SHP77 treated with DMSO at 0.1 percent for 48 hours (cell line): ENCODE measurements around the gene CRYL1.

Experiments used
- DNase-seq: peaks from one replicate; lab custom pipeline; 2025; lab: John Stamatoyannopoulos, UW

The CRYL1 gene

DNA sequence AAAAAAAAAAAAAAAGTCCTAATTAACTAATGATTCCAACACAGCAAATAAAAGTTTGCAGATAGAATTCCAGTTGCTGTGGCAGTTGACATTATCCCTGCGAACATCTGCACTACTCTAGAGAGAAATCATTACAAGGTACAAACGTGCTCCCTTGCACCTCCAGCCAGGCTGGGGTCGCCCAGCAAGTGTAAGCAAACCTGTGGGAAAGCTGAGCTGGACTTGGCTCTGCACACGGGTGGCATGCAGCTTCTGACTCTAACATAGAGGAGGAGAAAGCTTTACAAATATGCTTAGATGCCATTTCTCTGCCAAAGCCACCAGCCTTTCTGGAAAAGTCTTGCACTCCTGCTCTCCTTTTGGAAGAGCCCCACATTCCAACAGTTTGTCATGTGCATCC lies 103.3 kb downstream of the CRYL1 start:
- no peak for DNase-seq

DNA sequence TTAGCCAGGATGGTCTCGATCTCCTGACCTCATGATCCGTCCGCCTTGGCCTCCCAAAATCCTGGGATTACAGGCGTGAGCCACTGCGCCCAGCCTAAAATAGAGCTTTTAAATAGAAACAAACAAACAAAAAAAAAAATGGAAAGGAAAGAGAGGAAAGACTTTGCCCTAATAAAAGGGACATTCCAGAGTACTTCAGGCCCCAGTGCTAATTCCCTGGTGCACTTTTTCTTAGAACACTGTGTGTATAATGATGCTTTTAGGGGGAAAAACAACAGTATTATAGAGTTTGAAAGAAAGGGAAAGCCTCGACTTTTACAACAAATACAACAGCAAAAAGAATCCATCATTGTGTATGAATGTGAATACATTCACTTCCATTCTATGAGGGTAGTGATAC lies 104.7 kb downstream of the CRYL1 start:
- no peak for DNase-seq

DNA sequence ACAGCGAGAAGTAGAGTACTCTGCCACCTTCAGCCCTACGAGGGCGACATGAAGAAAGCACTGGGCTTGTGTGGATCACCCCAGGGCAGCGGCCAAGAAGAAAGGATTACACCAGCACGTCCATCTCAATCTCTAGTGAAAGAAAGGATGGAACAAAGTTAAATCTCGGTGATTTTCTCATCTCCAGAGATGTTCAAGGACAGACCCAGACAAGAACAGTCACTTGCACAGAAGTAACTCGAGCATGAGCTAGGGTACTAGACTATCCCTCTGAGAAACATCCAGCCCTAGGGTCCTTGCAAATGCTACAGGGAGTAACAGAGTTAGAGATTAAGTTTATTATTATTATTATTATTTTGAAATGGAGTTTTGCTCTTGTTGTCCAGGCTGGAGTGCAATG lies 106.7 kb downstream of the CRYL1 start:
- no peak for DNase-seq

DNA sequence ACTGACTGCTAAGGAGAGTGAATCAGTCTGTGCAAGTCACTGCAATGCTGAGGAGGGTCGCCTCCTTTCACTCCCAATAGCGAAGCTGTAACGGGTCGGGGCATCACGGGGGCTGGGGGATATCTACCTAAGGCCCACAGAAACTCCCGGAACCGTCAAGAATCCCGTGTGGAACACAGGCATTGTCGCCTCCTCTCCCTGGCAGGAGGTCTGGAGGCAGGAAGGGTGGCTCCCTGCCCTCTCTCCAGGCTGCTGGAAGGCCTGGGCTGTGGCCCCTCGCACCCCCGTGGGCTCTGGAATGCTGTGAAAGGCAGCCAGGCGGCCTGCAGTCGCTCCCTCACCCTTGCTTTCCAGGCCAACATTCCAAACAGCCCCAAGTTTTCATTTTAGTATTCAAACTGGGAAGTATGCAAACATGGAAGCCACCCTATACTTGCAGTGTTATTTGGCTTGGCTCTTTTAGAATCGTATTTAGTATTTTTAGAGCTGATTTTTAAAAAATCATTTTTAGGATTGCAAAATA lies 109.4 kb downstream of the CRYL1 start:
- DNase-seq = no peak

DNA sequence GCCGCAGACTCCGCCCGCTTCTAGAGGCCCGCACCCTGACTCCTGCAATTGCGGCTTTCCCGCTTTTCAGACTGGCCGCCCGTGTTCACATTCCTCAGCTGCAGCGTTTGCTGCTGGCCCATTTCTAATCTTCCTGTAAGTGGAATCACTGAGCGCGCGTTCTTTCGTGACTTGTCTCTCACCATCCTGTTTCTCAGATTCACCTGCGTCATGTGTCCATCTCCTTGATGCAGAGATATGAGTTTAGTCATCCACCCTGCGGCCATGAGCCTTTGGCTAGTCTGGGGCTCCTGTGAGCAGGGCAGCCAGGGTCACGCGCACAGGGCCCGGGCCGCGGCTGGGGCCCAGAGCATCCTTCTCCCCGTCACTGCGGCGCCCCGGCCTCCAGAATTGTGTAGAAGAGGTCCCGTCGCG lies 110.0 kb downstream of the CRYL1 start:
- DNase-seq = no peak

DNA sequence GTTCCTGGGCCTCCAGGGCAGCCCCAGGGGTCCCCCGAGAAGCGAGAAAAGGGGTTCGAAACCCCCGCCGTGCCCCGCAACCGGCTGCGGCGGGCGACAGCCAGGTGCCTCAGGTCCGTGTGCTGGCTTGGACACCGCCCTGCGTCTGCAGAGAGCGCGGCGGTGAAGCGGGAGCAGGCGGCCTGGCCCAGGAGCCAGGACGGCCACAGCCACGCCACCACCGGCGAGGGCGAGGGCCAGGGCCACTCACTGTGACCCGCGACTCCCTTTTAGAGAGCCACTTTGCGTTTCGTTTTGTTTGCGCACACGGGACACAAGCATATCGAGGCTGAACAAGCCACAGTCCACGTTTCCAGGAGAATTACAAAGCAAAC lies 110.4 kb downstream of the CRYL1 start:
- no peak for DNase-seq

DNA sequence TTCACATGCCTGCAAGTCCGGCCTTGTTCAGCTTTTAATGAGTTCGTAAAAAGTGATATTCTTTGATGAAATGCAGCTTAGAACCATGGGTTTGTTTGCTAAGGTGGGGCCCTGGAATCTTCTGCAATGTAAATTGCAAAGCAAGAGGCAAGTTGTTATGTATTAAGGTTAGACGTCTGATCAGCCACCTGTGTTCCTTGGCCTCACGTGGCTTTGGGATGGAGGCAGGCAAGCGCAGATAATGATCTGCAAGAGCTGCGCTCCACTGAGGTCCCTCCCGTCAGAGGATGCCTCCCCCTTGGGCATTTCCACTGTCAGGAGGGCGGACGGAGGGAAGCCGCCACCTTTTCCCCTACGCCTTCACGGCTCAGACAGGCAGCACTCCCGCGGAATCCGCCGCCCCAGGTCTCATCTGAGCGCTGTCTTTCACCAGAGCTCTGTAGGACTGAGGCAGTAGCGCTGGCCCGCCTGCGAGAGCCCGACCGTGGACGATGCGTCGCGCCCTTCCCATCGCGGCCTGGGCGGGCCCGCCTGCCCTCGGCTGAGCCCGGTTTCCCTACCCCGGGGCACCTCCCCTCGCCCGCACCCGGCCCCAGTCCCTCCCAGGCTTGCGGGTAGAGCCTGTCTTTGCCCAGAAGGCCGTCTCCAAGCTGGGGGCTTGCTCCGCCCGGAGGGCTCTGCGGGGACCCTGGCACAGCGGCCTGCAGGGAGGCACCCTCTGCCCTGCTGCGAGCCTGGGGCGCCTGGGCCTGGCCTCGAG lies 110.9 kb downstream of the CRYL1 start:
- no peak for DNase-seq

DNA sequence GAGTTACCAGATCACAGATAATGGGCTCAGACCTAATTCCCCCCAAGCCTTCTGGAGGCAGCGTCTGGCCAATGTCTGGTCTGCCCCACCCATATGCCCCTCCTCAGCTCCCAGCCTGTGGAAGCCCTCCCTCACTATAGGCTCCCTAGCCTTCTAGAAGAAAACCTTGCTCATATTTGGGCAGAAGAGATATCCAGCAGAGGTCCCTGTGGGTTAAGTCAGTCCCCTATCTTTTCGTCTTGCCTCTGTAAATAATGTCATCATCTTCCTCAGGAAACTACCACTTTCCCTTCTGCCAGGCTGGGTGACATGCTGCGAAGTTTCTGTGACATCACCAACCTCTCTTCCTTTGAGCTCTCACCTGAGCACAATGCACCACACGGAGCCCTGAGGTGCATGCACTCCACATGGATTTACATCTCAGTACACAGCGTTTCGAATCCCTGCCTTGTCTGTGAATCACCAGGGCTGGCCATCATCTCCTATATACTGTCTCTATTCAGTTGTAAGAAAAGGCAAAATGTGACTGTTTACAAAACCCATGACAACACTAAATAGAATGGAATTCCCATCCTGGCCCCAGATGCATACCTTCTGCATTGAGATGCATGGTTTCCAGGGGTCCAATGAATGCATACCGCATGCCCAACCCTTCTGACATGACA lies 112.8 kb downstream of the CRYL1 start:
- no peak for DNase-seq

DNA sequence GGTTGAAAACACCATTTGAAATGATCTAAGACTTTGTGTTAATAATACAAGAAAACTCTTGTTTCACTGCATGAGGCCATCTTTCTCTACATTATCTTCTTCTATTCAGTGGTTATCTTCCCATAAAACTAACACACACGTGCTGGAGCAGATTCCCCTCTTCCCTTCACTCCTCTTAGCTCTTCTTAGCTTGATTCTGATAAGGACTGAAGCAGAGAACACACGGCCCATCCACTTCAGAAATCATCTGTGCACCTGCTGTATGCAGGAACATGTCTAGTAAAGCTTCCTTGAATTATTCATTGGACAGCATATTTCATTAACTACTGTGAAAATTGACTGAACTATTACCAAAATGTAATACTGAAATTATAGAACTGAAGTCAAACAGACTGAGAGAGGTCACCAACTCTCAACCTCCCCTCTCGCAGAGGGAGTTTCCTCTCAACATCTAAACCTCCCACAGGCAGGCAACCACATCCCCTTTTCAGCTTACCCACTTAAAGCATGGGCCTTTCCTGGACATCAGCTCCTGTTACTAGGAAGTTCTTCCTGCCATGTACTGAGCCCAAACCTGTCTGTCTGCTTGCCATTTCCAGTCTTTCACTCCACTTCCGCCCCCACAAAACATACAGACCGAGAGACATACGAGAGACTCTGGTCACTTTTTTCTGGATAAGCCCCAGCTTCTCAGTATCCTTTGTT lies 113.9 kb downstream of the CRYL1 start:
- DNase-seq = no peak

DNA sequence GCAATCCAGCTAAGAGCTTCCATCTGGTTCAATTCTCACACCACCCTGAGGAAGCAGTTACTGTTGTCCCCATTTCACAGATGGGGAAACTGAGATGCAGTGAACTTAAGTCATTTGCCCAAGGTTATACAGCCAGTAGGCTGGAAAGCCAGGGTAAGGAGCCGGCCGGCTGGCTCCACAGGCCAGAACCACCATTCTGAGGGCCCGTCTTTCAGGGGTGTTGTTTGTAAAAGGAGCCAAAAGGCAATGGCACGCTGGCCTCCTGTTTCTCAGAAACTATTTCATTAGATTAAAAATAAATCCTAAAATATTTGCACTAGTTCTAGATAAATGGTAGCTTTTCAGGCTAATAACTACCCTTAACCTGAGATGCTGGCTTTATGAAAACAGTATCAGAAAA lies 114.9 kb downstream of the CRYL1 start:
- no peak for DNase-seq

DNA sequence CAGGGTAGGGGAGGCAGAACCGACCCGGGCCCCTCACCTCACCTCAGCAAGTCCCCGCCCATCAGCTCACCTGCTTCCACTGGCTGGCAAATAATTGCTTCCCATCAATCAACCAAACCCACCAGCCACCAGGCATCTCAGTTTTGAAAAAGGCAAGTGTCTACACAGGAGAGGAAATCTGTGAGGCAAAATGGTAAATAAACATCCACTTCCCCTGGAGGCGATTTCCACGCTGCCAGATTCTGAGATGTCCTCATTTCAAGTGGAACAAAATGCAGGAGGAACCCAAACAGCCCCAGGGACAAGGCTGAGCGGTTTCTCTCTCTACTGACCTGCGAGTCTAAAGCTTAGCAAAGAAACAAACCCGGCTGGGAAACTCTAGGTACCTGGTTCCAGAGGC lies 117.5 kb downstream of the CRYL1 start:
- no peak for DNase-seq

DNA sequence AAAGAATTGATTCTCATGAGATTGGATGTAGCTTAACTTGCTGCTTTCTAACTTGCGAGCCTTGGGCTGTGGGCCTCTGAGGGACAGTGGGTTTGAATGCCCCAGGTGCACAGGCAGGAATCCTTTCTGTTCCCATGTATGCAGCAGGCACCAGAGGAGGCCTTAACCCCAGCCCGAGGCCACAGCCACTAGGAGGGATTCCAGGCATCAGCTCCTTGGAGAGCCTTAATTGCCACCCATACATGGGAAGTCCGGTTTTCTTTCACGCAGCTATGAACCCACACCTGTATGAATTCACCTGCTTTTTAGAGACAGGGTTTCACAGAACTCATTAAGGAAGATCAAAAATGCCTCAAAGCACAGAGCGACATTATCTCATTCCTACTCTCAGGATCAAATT lies 117.9 kb downstream of the CRYL1 start:
- no peak for DNase-seq

DNA sequence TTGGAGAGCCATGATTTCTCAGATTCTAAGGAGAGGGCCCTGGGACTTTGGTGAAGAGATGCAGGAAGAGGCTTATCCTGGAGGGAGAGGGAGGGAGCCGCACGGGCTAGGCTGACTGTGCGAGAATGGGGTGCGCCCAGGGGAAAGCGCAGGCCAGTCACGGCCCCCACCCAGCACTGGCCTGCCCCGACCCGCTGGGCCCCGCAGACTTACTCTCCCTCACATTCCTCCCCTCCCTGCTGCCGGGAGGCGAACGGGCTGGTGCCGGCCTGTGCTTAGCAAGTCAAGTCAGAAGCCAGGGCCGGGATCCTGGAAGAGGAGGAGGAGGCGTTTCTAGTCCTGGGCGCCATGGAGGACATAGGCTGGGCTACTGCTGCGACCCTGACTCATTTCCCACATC lies 120.0 kb downstream of the CRYL1 start:
- no peak for DNase-seq

DNA sequence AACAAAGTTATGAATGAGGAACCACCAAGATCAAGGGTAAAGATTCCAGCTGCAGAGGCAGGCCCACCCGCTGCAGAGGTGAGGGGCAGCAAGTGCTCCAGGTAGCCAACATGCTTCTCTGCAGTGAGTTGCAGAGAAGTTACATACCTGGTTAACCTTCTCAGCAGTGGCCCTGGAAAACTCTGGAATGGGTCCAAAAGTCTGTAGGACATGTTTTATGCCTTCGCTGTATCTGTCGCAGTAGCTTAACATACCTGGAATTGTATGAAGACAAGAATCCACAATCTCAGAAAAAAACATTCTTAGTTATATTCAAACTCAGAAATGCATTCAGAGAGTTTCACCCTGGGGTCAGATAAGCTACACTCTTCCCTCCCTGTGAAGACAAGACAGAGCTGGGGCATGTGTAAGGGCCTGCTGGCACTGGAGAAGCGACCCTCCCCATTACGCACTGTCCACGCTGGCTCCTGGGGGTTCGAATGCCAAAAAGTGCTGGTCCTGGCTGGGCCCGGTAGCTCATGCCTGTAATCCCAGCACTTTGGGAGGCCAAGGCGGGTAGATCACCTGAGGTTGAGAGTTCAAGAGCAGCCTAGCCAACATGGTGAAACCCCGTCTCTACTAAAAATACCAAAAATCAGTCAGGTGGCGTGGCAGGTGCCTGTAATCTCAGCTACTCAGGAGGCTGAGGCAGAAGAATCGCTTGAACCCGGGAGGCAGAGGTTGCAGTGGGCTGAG lies 121.0 kb downstream of the CRYL1 start:
- no peak for DNase-seq

DNA sequence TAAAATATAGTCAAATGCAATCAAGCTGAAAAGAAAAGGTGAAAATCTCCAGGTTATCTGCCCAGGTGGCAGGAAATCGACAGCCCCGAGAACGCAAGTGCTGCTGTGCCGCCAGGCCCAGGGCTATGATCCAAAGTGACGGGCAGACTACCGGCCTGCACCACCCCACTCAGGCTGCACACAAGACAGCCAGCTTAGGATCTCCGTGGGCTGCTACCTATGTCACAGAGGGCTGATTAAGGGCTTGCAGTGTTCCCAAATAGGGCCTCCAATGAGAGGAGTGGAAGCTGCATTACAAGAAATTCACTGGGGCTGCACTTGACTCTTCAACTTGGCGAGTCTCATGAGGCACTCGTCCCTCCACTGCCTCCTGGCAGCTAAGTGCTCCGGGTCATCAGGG lies 121.8 kb downstream of the CRYL1 start:
- no peak for DNase-seq

DNA sequence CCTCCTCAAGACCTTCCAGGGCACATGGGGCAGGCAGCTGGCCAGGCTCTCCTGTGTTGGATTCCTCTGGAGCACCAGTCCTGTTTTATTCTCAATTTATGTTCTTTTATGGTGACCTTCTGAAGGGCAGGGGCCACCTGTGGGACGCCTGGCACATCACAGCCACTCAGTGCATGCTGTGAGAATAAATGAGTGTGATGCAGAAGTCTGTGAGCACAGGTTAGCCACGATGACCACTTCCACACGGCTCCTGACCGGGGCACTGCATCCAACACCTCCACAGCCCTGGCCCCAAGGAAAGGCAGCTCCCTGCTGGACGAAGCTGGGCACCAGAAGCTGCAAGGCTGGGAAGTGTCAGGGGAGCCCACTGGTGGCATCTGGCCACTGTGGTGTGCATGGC lies 122.8 kb downstream of the CRYL1 start:
- no peak for DNase-seq

DNA sequence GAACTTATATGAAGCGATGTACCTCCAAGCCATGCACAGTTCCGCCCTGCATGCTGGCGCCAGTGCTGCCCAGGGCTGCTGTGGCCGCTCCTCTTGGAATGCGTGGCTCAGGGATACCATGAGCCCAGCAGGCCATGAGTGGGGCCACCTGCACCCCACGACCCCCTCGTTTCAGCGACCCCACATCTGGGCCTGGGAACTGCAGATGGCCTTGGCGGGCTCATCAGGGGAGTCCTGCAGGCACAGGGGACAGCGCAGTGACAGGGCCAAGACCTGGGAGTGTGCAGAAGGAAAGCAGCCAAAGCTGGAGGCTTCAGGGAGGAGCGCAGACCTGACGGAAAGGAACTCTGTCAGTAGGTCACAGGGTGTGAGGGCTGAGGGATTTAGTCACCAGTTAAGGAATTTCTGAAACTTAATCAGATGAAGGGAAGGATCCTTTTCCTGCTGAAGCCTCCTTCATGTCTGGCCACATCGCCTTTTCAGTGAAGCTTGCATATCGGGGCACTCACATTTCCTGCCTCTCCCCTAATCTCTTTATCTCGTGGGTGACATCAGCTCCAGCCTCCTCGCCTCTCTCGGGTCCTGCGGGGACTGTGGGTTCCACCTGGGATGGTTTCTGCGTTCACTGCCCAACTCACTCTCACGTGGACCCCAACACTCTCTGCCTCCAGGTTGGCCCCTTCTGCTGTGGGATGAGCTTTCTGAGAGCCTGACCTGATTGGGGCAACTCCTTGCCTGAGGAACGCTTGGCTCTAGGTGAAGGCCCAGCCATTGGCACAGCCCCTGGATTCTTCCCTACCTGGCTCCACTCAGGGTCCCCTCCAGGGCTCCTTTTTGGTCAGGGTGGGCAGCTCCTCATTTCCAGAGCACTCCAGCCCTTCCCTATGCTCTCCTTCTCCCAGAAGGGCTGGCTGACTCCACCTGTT lies 123.5 kb downstream of the CRYL1 start:
- no peak for DNase-seq

DNA sequence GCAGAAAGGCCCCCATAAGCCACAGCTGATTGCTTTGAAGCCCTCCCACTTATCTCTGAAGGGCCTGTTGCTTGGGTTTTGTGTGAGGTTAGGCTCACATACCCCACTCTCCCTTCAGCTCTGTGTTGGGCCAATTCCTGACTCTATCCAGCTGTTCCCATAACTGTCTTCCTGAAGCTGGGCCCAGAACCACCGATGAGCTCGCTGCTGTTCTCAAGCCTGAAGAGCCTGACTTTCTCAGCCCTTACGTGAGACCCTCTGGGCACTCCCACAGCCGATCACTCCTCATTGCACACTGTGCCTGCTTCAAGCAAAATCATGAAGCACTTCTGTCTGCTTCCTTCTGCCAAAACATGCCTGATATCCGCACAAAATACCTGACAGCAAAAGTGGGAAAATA lies 124.1 kb downstream of the CRYL1 start:
- DNase-seq = no peak

DNA sequence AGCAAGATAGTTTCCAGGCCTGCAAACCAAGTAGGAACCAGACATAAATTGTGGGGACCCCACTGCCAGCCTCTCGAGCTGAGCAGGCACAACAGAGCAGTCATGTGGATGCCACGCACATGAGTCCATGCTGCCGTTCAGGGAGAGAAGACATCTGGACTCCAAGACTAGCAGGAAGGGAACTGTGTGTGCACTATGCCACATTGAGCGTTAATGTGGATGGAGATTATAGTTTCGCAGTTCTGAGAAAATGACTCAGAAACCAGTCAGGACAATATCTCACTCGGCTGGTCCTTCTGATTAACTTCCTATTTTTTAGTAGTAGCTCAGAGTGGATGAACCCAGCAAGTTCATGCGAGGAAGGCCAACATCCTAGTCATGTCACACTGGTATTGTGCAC lies 124.9 kb downstream of the CRYL1 start:
- DNase-seq = no peak

DNA sequence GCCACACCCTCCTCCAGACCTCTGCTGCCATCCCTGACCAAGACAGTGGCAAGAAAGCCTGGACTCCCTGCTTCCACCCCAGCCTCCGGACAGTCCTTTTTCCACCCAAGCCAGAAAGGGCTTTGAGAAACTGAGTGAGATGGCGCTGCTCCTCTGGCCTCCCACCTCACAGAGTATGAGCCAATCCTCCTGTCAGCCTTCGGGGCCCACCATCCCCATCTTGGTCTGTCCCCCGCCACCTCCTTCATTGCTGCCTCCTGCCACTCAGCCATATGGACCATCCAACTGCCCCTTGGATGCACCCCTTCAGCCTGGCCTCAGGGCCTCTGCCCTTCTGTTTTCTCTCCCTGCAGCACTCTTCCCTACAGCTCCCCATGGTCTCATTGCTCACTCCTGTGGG lies 125.7 kb downstream of the CRYL1 start:
- DNase-seq = no peak

DNA sequence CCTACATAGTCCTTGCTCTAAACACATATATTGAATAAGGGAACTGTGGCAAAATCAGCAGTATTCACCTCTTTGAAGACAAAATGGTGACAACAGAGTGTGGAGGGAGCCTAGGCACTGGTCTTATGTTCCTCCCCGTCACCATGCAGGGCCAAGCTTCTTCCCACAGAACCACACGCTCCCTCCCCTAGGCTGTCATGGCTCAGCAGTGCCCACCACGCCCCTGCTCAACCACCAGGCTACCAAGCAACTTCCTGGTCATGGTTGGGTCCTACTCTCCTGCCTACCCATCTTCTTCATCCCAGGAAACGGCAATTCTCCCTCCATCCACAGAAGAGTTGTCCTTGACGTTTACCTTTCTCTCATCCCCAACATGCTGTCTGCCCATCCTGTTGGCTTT lies 126.1 kb downstream of the CRYL1 start:
- no peak for DNase-seq
